ENCODE data around the gene GCN1.

DNA sequence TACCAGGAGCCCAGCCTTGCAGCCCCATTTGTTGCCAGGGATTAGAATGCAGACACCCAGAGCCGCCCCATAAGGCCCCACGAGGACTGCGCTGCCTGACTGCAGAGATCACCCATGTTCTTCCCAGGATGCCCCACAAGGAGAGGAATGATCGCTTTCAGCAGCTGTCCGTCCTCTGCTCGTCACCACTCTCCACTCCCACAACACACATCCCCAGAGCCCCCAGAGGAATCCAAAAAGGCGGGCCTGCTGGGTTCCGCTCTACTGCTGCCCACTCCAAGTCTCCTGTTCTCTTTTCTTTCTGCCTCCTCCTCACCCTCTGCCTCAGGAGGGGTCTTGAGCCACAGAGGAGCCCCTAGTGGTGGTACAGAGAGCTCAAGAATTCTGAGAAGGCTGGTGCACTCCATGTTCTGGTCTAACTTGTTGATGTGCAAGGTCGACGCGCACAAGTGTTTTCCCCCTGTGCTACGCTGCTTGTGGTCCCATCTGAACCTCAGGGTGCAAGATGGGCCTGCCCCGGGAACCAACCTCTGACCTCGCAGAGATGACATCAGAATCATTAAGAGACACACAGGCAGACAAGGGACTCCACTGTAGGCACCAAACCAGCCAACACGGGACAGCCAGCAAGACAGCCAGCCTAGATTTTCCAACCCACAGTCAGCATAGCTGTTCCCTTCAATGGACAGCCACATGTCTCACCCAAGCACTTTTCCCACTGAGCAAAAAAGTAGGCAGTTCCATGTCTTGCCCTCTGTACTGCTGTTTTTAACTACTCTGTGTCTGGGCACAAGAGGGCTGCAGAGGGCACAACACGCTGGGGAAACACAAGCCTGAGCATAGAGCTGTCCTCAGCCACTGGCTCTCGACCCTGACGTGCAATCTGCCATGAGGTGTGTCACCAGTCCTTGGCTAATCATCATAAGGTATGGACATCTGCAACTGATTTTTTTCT lies 41.1 kb upstream of the GCN1 start:
- TF ChIP-seq, protein P1, sequence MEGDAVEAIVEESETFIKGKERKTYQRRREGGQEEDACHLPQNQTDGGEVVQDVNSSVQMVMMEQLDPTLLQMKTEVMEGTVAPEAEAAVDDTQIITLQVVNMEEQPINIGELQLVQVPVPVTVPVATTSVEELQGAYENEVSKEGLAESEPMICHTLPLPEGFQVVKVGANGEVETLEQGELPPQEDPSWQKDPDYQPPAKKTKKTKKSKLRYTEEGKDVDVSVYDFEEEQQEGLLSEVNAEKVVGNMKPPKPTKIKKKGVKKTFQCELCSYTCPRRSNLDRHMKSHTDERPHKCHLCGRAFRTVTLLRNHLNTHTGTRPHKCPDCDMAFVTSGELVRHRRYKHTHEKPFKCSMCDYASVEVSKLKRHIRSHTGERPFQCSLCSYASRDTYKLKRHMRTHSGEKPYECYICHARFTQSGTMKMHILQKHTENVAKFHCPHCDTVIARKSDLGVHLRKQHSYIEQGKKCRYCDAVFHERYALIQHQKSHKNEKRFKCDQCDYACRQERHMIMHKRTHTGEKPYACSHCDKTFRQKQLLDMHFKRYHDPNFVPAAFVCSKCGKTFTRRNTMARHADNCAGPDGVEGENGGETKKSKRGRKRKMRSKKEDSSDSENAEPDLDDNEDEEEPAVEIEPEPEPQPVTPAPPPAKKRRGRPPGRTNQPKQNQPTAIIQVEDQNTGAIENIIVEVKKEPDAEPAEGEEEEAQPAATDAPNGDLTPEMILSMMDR (IDR thresholded peaks at IDR 0.05) = no peak
- no peak for TF ChIP-seq POLR2A (IDR thresholded peaks at IDR 0.05)
- no peak for TF ChIP-seq POLR2AphosphoS5 (IDR thresholded peaks at IDR 0.05)

Data from prostate gland (tissue), 2 donors.